IMR-90 (cell line): ENCODE results near the gene HARS2. TPM values are rescaled to one million over a fixed set of nuclear protein-coding genes. Genes with fewer than 3 reads are reported as not detected.

Experiments used
- ATAC-seq: fragments of 200-7000 bp; cut with Tn5 transposase; 2 replicates; pipeline ENCODE4 v1.9.1; 2020; ENCODE audit warnings: low read depth, mild to moderate bottlenecking, moderate library complexity
- BruUV-seq: library from RNA; stranded (reverse); fragments of 400-500 nt; replicated peaks from 2 replicates; lab custom pipeline; 2021; lab: Mats Ljungman, UMichigan
- CTCF ChIA-PET: fragments of 300-600 bp; formaldehyde crosslinking; extraction: SDS; loops from one replicate; lab custom pipeline; 2021; ENCODE audit warnings: antibody characterized with exemption; lab: Yijun Ruan, JAX
- POLR2A ChIA-PET: fragments of 300-600 bp; sonication (Branson Sonifier 250); formaldehyde crosslinking; loops from one replicate; lab custom pipeline; 2022; ENCODE audit warnings: antibody characterized with exemption; ENCODE audit not compliant: unreplicated experiment; lab: Charles Lee
- DNase-seq: peaks from one replicate; pipeline ENCODE4 v3.0.0; 2013
- H2AFZ ChIP-seq: replicated peaks from 2 replicates; pipeline ENCODE3; 2013; ENCODE audit warnings: low read length, mild to moderate bottlenecking; ENCODE audit not compliant: poor library complexity
- H2AK5ac ChIP-seq: 2 replicates; pipeline ENCODE4 v1.6.1; 2013; ENCODE audit warnings: low read depth, low read length, inconsistent platforms
- H2AK9ac ChIP-seq: replicated peaks from 2 replicates; pipeline ENCODE3; 2013; ENCODE audit warnings: mild to moderate bottlenecking, low read depth, low read length, moderate library complexity; ENCODE audit not compliant: poor library complexity
- H2BK120ac ChIP-seq: 2 replicates; pipeline ENCODE4 v1.6.1; 2013; ENCODE audit warnings: low read depth, low read length, inconsistent platforms
- H2BK15ac ChIP-seq: 3 replicates; pipeline ENCODE4 v1.6.1; 2013; ENCODE audit warnings: low read depth, low read length, inconsistent platforms
- H2BK20ac ChIP-seq: 2 replicates; pipeline ENCODE4 v1.6.1; 2013; ENCODE audit warnings: low read depth, mild to moderate bottlenecking, inconsistent platforms, low read length, moderate library complexity
- H2BK5ac ChIP-seq: 2 replicates; pipeline ENCODE4 v1.6.1; 2013; ENCODE audit warnings: mild to moderate bottlenecking, low read depth, low read length, inconsistent platforms; ENCODE audit not compliant: poor library complexity, severe bottlenecking
- H3K14ac ChIP-seq: replicated peaks from 2 replicates; pipeline ENCODE4 v1.6.1; 2013; ENCODE audit warnings: low read depth, low read length, inconsistent platforms
- H3K18ac ChIP-seq: 2 replicates; pipeline ENCODE4 v1.6.1; 2013; ENCODE audit warnings: low read depth, low read length, control low read depth
- H3K23ac ChIP-seq: 2 replicates; pipeline ENCODE4 v1.6.1; 2013; ENCODE audit warnings: low read depth, low read length, inconsistent platforms
- H3K27ac ChIP-seq: 2 replicates; pipeline ENCODE4 v1.5.1; 2013; ENCODE audit warnings: mild to moderate bottlenecking, control low read depth, low read length; ENCODE audit not compliant: insufficient read depth
- H3K27me3 ChIP-seq: 2 replicates; pipeline ENCODE4 v1.6.1; 2013; ENCODE audit warnings: low read length; ENCODE audit not compliant: control insufficient read depth, insufficient read depth
- H3K36me3 ChIP-seq: 2 replicates; pipeline ENCODE4 v1.6.1; 2013; ENCODE audit warnings: low read length, mixed read lengths; ENCODE audit not compliant: control insufficient read depth, insufficient read depth
- H3K4ac ChIP-seq: 2 replicates; pipeline ENCODE4 v1.6.1; 2013; ENCODE audit warnings: low read depth, low read length, inconsistent platforms
- H3K4me1 ChIP-seq: 2 replicates; pipeline ENCODE4 v1.6.1; 2013; ENCODE audit warnings: low read length, mixed read lengths; ENCODE audit not compliant: control insufficient read depth, insufficient read depth
- H3K4me2 ChIP-seq: 2 replicates; pipeline ENCODE4 v1.6.1; 2013; ENCODE audit warnings: low read depth, mild to moderate bottlenecking, control low read depth, low read length, moderate library complexity
- H3K4me3 ChIP-seq: 2 replicates; pipeline ENCODE4 v1.5.1; 2013; ENCODE audit warnings: low read depth, mild to moderate bottlenecking, control low read depth, low read length, moderate library complexity; ENCODE audit not compliant: insufficient read depth
- H3K56ac ChIP-seq: 2 replicates; pipeline ENCODE4 v1.6.1; 2013; ENCODE audit warnings: low read length, inconsistent platforms; ENCODE audit not compliant: insufficient read depth; ENCODE audit errors: extremely low read depth
- H3K79me1 ChIP-seq, 2 experiments: 2 replicates each; pipeline ENCODE4 v1.6.1; 2013; ENCODE audit warnings: low read length in 2 of 2, inconsistent platforms in 1 of 2, low read depth in 1 of 2
- H3K9ac ChIP-seq: 2 replicates; pipeline ENCODE4 v1.6.1; 2013; ENCODE audit warnings: low read depth, low read length, control low read depth
- H3K9me1 ChIP-seq: 2 replicates; pipeline ENCODE4 v1.6.1; 2013; ENCODE audit warnings: low read length, inconsistent platforms; ENCODE audit not compliant: insufficient read depth
- H3K9me3 ChIP-seq: 2 replicates; pipeline ENCODE4 v1.6.1; 2013; ENCODE audit warnings: low read length; ENCODE audit not compliant: control insufficient read depth, insufficient read depth
- H4K20me1 ChIP-seq: 2 replicates; pipeline ENCODE4 v1.6.1; 2013; ENCODE audit warnings: low read length, inconsistent platforms; ENCODE audit not compliant: insufficient read depth
- H4K5ac ChIP-seq: 2 replicates; pipeline ENCODE4 v1.6.1; 2013; ENCODE audit warnings: mild to moderate bottlenecking, low read depth, low read length, control low read depth
- H4K8ac ChIP-seq, 2 experiments: 2 replicates each; pipeline ENCODE4 v1.6.1; 2013; ENCODE audit warnings: low read depth in 2 of 2, low read length in 2 of 2, control low read depth in 1 of 2, inconsistent platforms in 1 of 2
- H4K91ac ChIP-seq: 2 replicates; pipeline ENCODE4 v1.6.1; 2013; ENCODE audit warnings: low read depth, low read length, inconsistent platforms; ENCODE audit not compliant: insufficient read depth
- CHD1 ChIP-seq: IDR thresholded peaks from 2 replicates; pipeline ENCODE4 v1.6.1; 2012; ENCODE audit warnings: low read depth, low read length, improper control_type of control experiment
- ELK1 ChIP-seq: fragments of 150-350 bp; IDR thresholded peaks from 2 replicates; pipeline ENCODE4 v1.6.1; 2016; ENCODE audit warnings: low read depth, mild to moderate bottlenecking, low read length, moderate library complexity, borderline replicate concordance
- MAFK ChIP-seq: IDR thresholded peaks from 2 replicates; pipeline ENCODE4 v1.6.1; 2012; ENCODE audit warnings: low read depth, low read length, improper control_type of control experiment
- MXI1 ChIP-seq: IDR thresholded peaks from 2 replicates; pipeline ENCODE4 v1.6.1; 2012; ENCODE audit warnings: low read depth, mild to moderate bottlenecking, low read length, moderate library complexity, borderline replicate concordance
- NFE2L2 ChIP-seq: fragments of 150-350 bp; IDR thresholded peaks from 2 replicates; pipeline ENCODE4 v1.6.1; 2016; ENCODE audit warnings: low read depth, mild to moderate bottlenecking, low read length
- RFX5 ChIP-seq: IDR thresholded peaks from 2 replicates; pipeline ENCODE4 v1.8.0; 2012; ENCODE audit warnings: low read depth, mild to moderate bottlenecking, low read length, moderate library complexity
- SMC3 ChIP-seq: fragments of 150-350 bp; IDR thresholded peaks from 2 replicates; pipeline ENCODE4 v1.6.1; 2016; ENCODE audit warnings: low read depth, mild to moderate bottlenecking, antibody characterized with exemption, low read length, moderate library complexity
- WGBS, 2 experiments: methylation state at CpG; one replicate each; pipeline versions ENCODE4 v1.1.5 to v1.1.7; 2013; ENCODE audit warnings: missing lambda C conversion rate in 2 of 2; ENCODE audit not compliant: insufficient read length in 1 of 2; ENCODE audit errors: extremely low coverage in 2 of 2; 5-methylcytosine and 5-hydroxymethylcytosine counted together
- dilution Hi-C: fragments of 300-500 bp; cut with HindIII; formaldehyde crosslinking; loops from one replicate; pipeline ENCODE4 v1.14.3; 2018; ENCODE audit warnings: low sequenced_read_pairs; ENCODE audit not compliant: unreplicated experiment
- in situ Hi-C: fragments of 300-500 bp; cut with MboI; formaldehyde crosslinking; loops from 3 replicates; pipeline ENCODE4 v1.14.3; 2019; ENCODE audit warnings: low sequenced_read_pairs, inconsistent platforms, mixed read lengths
- intact Hi-C: fragments of 100-400 bp; cut with micrococcal nuclease; formaldehyde crosslinking; loops from 2 replicates; pipeline ENCODE4 v1.10.0; 2022
- polyA plus RNA-seq, 3 experiments: library from polyadenylated mRNA; depleted of rRNA; stranded (reverse); fragments of >200 nt; gene quantifications; 2 replicates each; pipeline ENCODE4 v1.2.3, GENCODE V29; 2012; ENCODE audit warnings: low replicate concordance in 1 of 3
- total RNA-seq: library from RNA; depleted of rRNA; stranded (reverse); fragments of >200 nt; gene quantifications from 2 replicates; pipeline ENCODE4 v1.2.3, GENCODE V29; 2012

HARS2 gene
- total and polyA plus RNA-seq, 2 of the 4 experiments (the other 2 are of a cell fraction) = 30.1 to 33.0 TPM

DNA sequence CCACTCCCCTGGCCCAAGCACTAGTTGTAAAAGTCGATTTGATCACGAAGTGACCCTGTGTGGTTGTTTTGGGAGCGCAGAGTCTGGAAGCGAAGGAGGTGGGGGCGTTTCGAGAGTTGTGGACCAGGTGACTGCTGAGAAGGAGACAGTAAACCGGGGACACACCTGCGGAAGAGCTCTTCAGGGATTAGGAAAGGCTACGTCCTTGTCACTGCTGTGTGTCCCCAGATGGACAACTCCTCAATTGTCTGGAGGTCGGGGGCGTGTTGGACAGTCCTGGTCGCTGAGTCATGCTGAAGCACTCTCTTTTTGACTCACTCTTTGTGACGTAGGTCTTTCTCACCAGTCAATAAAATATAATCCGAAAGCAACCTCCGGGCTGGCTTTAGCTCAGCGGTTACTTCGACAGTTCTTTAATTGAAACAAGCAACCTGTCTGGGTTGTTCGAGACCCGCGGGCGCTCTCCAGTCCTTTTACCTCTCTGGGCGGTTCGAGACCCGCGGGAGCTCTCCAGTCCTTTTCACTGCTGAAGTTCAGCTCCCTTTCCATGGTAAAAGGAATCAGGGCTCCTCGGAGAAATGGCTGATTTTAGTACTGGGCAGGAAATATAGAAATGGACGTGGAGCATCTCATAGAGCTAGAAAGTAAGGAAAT, 19.8 kb downstream of the HARS2 start (continued):
- TF ChIP-seq MXI1 (no peak; the same call in 1 of the 2 replicates), CHD1 (no peak; the same call in 1 of the 2 replicates), MAFK (peak; percentile 40; the same call in 1 of the 2 replicates)

GRCh38 chr5:140711794-140712193, 20.5 kb downstream of the HARS2 start:
- no peak overlapping the region for H2BK15ac ChIP-seq
- H3K4me1 ChIP-seq = no peaks in the 10 kb centered on the region
- H2AK9ac ChIP-seq = no peak overlapping the region
- H3K23ac ChIP-seq = no peak overlapping the region
- no peak overlapping the region for H3K56ac ChIP-seq
- intact Hi-C loops (no loop called here), in situ Hi-C loops (no loop called here), dilution Hi-C loops (no loop called here)
- H3K4me3 ChIP-seq = no peak overlapping the region
- H3K79me1 ChIP-seq = no peaks in the 10 kb centered on the region
- H3K36me3 ChIP-seq = no peaks in the 10 kb centered on the region; the same call in 1 of the 2 replicates
- H3K27ac ChIP-seq = no peak overlapping the region
- H3K9me1 ChIP-seq = no peaks in the 10 kb centered on the region
- H2BK120ac ChIP-seq = no peak overlapping the region
- ChIA-PET POLR2A (interaction anchor here (0.9 kb wide), 1 partner anchor 12 kb away, joined by 4 read pairs; the partner anchor contains the start of gene ZMAT2), CTCF (interaction anchor here (0.5 to 0.6 kb wide), 2 partner anchors 8 to 412 kb away, joined by 3 to 5 read pairs; no protein-coding TSS in a partner anchor)
- no peak overlapping the region for H2BK5ac ChIP-seq
- no peaks in the 10 kb centered on the region for H3K27me3 ChIP-seq
- TF ChIP-seq MAFK (no peak), RFX5 (no peak), SMC3 (no peak), ELK1 (no peak), CHD1 (no peak), NFE2L2 (no peak)
- ATAC-seq (no peak), DNase-seq (no peak)
- BruUV-seq = no TSS peak
- H4K91ac ChIP-seq = no peak overlapping the region
- 0 out of 2 replicates have a peak, but pooled peaks cover 5% of the 10 kb centered on the region for H4K20me1 ChIP-seq
- no peak overlapping the region for H3K9ac ChIP-seq
- no peak overlapping the region for H3K4ac ChIP-seq
- H3K18ac ChIP-seq = no peak overlapping the region
- H4K5ac ChIP-seq = no peak overlapping the region
- no peak overlapping the region for H2AFZ ChIP-seq
- no CpG with 5 or more reads among the region's 1 CpG for WGBS, 2 experiments
- no peak overlapping the region for H3K4me2 ChIP-seq
- H3K14ac ChIP-seq = no peak overlapping the region
- H4K8ac ChIP-seq = no peak overlapping the region
- no peak overlapping the region for H2AK5ac ChIP-seq
- H3K9me3 ChIP-seq = no peaks in the 10 kb centered on the region
- no peak overlapping the region for H2BK20ac ChIP-seq
